ENCODE data around the gene PPDPF.

Gene PPDPF

DNA sequence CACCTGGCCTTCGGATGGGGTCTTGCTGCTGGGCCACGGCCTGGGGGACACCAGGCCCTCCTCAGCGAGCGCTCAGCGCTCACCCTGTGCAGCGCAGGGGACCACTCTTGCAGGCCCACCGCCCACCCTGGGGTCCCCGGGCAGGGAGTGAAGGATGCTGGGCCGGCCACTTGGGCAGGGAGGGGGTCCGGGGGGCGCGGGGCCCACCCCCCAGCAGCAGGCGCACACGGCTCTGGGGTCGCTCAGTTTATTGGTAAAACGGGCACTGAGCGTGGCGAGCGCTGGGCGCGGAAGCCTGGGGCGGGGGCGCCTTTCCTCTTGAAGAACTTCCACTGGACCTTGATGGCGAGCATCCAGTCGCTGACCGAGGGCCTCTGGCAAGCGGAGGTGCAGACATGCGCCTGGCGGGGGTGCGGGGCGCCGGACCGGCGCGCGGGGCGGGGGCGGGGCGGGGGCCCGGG is 32.8 kb upstream of the PPDPF start:
- no peak for DNase-seq

GRCh38 chr20:63488315-63489251 is 32.0 kb upstream of the PPDPF start:
- DNase-seq: no peak

DNA sequence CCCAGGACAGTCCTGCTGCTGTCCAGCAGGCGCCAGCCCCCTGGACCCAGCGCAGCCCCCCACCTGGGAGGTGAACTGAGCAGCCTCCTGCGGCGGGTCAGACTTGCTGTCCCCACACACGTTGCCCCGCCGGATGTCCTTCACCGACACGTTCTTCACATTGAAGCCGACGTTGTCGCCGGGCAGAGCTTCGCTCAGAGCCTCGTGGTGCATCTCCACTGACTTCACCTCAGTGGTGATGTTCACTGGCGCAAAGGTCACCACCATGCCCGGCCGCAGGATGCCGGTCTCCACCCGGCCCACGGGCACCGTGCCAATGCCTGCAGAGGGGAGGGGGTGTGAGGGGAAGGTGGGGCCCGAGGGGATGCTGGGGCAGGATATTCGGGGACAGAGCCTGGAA is 30.1 kb upstream of the PPDPF start:
- no peak for DNase-seq

- no peak for DNase-seq
These were observed 29.5 kb upstream of the PPDPF start for GRCh38 chr20:63491078-63491477.

GRCh38 chr20:63491635-63492230 is 28.8 kb upstream of the PPDPF start:
- DNase-seq: no peak

- no peak for DNase-seq
These were observed 28.0 kb upstream of the PPDPF start for GRCh38 chr20:63492518-63492917.

DNA sequence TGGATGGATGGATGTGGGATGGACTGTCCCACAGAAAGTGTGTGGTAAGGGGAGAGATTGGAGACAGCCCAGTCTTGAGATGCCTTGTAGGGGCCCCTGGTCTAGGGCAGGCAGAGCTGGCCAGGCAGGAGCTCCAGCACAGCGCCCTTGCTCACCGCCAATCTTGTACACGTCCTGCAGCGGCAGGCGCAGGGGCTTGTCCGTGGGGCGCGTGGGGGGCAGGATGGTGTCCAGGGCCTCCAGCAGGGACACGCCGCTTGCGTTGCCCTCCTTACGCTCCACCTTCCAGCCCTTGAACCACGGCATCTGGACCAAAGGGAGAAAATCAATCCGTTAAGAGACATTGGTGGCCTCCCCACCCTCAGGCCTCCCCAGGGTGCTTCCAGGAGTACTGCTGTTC is 27.6 kb upstream of the PPDPF start:
- DNase-seq: no peak

DNA sequence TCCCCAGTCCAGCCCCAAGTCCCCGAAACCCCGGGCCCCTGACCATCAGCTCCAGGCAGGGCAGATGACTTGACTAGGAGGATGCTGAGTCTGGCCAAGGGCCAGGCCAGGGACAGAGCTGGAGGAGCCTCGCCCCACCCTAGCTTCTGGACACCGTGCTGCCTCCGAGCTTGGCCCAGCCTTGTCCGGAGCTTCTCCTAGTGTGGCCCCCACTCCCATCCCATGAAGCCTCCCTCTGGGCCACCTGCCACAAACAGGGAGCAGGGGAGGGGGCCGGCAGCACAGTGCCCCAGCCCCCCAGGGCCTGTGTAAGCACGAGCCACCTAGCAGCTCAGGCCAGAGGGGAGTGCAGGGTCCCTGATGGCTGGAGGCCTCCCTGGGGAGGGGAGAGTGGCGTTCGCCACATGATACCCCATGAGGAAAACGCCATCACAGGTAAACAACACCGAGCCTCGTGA is 27.0 kb upstream of the PPDPF start:
- no peak for DNase-seq

- no peak for DNase-seq
These were observed 26.5 kb upstream of the PPDPF start for GRCh38 chr20:63494084-63494419.

GRCh38 chr20:63494420-63495166 is 26.0 kb upstream of the PPDPF start:
- DNase-seq: no peak

DNA sequence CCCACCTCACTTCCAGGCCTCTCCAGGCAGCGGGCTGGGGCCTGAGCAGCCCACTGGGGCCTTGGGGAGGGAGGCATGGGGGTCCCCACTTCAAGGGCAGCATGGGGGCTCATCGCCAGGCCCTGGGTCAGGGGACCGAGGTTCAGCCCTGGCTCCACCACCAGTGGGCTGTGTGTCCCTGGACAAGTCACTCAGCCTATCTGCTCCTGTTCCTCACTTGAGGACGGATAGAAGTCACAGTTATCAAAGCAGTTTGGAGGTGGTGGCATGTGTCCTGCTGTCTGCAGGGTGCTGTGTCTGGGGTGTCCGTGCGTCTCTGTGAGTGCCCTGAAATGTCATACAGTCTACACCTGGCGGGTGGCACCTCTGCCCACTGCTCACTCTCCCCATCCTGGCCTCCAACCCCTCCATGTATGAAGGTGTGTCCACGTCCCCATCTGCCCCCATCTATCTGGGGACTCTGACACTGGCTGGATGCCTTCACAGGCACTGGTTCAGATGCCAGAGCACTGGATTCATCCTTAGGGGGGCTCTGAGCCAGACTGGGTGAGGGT is 25.3 kb upstream of the PPDPF start:
- no peak for DNase-seq

- DNase-seq: no peak
These were observed 24.6 kb upstream of the PPDPF start for GRCh38 chr20:63495741-63496595.

DNA sequence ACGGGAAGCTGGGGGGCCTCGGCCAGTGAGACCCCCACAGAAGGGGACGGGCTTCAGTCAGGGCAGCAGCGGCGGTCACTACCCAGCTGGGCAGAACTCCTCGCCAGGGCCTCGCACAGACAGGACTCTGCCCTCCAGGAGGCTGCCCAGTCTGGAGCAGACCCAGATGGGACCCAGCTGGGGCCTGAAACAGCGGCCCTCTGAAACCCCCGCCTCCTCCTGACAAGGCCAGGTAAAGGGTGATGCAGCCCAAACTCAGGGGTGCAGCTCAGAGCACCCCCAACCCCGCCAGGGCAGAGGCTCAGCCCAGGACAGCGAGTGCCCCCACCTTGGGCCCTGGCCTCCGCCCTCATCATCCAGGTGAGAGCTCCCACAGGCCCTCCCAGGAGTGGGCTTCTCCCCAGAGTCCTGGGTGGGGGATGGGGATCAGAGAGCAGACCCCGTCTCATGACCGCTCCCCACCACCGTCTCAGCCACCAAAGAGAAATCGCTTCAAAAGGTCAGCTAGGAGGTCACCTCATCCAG is 23.9 kb upstream of the PPDPF start:
- DNase-seq: no peak

DNA sequence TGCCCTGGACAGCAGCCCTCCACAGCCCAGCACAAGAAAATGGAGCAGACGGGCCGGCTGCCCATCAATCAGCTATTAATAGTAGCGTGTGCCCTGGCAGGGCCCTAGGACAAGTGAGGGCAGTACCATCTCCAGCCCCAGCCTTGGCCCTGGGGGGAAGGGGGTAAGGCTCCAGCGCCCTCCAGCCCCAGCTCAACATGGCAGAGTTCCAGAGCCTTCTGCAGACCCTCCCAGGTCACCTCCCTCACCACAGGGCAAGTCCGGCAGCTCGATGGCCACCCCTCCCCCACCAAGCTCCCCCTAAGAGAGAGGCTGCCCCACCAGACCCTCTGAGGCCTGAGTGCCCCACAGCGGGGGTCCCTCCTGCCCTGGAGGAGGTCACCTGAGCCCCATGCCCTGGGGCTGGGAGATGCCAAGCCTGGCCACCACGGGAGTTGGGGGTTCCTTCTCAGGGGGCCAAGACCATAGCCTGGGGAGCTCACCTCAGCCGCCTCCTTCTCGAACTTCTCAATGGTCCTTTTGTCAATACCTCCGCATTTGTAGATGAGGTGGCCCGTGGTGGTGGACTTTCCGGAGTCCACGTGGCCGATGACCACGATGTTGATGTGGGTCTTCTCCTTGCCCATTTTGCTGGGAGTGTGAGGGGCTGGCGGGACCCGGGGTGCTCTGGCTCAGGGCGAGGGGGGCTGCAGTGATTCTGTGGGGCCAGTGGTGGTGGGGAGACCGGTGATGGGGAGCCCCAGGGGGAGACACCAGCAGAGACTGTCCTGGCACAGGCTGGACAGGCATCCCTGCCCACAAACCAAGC is 23.2 kb upstream of the PPDPF start:
- DNase-seq: no peak

- peak; percentile 47 for DNase-seq
These were observed 22.3 kb upstream of the PPDPF start for GRCh38 chr20:63497946-63498935.

DNA sequence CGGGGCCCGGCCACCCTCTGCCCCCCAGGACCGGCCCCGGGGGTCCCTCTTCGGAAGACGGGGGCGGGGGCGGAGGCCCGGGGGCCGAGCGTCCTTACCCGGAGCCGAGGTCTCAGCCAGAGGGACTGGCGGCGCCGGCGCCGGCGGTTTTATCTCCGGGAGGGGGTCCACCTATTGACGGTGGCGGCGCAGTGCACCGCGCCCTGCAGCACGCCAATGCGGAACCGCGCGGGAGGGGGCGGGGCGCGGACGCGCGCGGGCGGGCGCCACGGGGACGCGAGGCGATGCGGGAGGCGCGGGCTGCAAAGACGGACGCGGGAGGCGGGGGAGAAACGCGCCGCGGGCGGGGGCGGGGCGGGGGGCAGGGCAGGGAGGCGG is 21.6 kb upstream of the PPDPF start, which contains the start of gene EEF1A2:
EEF1A2 (minus strand) TSS at position 124 of the 378 bp plus-strand sequence. CDS start 1,320 bp downstream, outside the sequence.
- no peak for DNase-seq

DNA sequence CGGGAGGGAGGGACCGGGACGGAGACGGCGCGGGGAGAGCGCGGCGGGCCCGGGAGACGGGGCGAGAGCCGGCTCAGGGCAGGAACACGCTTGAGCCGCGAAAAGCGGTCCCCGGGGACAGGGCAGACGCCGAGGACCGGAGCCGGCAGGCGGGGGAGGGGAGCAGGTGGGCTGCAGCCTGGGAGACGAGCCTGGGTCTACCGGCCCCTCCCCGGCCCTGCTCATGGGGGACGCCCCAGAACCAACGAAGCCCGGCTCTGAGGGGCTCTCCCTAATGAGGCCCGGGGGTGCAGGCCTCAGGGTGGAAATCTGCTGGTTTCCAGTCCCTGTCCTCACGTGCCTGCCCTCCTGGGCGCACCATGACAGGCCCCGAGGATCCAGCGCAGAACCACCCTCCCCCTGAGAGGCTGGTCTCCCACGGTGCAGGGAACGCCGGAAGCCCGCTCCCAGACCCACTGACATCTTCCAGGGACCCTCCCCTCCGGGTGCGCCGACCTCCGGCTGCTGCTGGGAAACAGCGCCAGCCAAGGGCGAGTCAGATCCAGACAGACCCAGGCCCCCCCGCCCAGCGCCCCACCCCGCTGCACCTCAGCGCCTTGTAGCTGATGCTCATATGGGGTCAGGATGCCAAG is 21.1 kb upstream of the PPDPF start:
- DNase-seq: no peak

- no peak for DNase-seq
These were observed 20.2 kb upstream of the PPDPF start for GRCh38 chr20:63500151-63500901.
